Measurements from ENCODE around the gene SORCS2.

The SORCS2 gene

GRCh38 chr4:7663075-7663541 lies 470.8 kb downstream of the SORCS2 start:
- Histone ChIP-seq H3K36me3 (ENCODE audit: control insufficient read depth in 1 of 2, insufficient read depth in 2 of 2, low read length in 2 of 2) (no peaks in the 10 kb centered on the region), H2BK5ac (ENCODE audit: low read depth, low read length, poor library complexity) (no peak overlapping the region), H3K23ac (ENCODE audit: low read length) (no peak overlapping the region), H2BK120ac (ENCODE audit: insufficient read depth, low read length, poor library complexity) (no peak overlapping the region), H3K4me3 (ENCODE audit: low read depth, low read length) (no peak overlapping the region), H3K9ac (ENCODE audit: low read length) (no peak overlapping the region), H3K79me1 (ENCODE audit: low read length) (no peaks in the 10 kb centered on the region), H3K4ac (ENCODE audit: low read depth, low read length) (no peak overlapping the region), H3K79me2 (ENCODE audit: control insufficient read depth, insufficient read depth, low read length, poor library complexity) (no peaks in the 10 kb centered on the region), H3K4me1 (ENCODE audit: control insufficient read depth in 1 of 2, insufficient read depth in 2 of 2, low read length in 2 of 2) (no peaks in the 10 kb centered on the region), H2AFZ (ENCODE audit: insufficient read depth, low read length, poor library complexity) (no peak overlapping the region), H3K27ac (ENCODE audit: low read depth, low read length) (no peak overlapping the region), H3K14ac (ENCODE audit: low read length) (no peak overlapping the region), H2AK5ac (ENCODE audit: low read length) (no peak overlapping the region), H3K27me3 (ENCODE audit: insufficient read depth, low read length) (no peaks in the 10 kb centered on the region), H2BK12ac (ENCODE audit: low read length) (no peak overlapping the region), H4K91ac (ENCODE audit: low read depth, low read length) (no peak overlapping the region), H3K18ac (ENCODE audit: low read length) (no peak overlapping the region), H4K12ac (ENCODE audit: low read depth, low read length) (no peak overlapping the region), H3K9me3 (ENCODE audit: insufficient read depth, low read depth, low read length) (peaks cover 3% of the 10 kb centered on the region), H3K4me2 (ENCODE audit: low read length) (no peak overlapping the region), H4K8ac (ENCODE audit: low read depth, low read length) (no peak overlapping the region)
- WGBS (ENCODE audit: extremely low coverage, insufficient coverage, insufficient read length), result no CpG with 5 or more reads among the region's 2 CpGs
- no peak for DNase-seq

- WGBS (ENCODE audit: extremely low coverage, insufficient coverage, insufficient read length), result no CpG with 5 or more reads among the region's 20 CpGs
- Histone ChIP-seq H3K18ac (ENCODE audit: low read length) (no peak overlapping the region), H2AK5ac (ENCODE audit: low read length) (no peak overlapping the region), H4K91ac (ENCODE audit: low read depth, low read length) (no peak overlapping the region), H3K79me2 (ENCODE audit: control insufficient read depth, insufficient read depth, low read length, poor library complexity) (no peaks in the 10 kb centered on the region), H3K9me3 (ENCODE audit: insufficient read depth, low read depth, low read length) (peaks cover 3% of the 10 kb centered on the region), H2BK5ac (ENCODE audit: low read depth, low read length, poor library complexity) (no peak overlapping the region), H3K4ac (ENCODE audit: low read depth, low read length) (no peak overlapping the region), H3K4me3 (ENCODE audit: low read depth, low read length) (no peak overlapping the region), H2BK12ac (ENCODE audit: low read length) (no peak overlapping the region), H2BK120ac (ENCODE audit: insufficient read depth, low read length, poor library complexity) (no peak overlapping the region), H3K4me2 (ENCODE audit: low read length) (no peak overlapping the region), H4K8ac (ENCODE audit: low read depth, low read length) (no peak overlapping the region), H3K79me1 (ENCODE audit: low read length) (no peaks in the 10 kb centered on the region), H3K36me3 (ENCODE audit: control insufficient read depth in 1 of 2, insufficient read depth in 2 of 2, low read length in 2 of 2) (no peaks in the 10 kb centered on the region), H3K14ac (ENCODE audit: low read length) (no peak overlapping the region), H3K4me1 (ENCODE audit: control insufficient read depth in 1 of 2, insufficient read depth in 2 of 2, low read length in 2 of 2) (no peaks in the 10 kb centered on the region), H3K9ac (ENCODE audit: low read length) (no peak overlapping the region), H3K23ac (ENCODE audit: low read length) (no peak overlapping the region), H2AFZ (ENCODE audit: insufficient read depth, low read length, poor library complexity) (no peak overlapping the region), H3K27ac (ENCODE audit: low read depth, low read length) (no peak overlapping the region), H3K27me3 (ENCODE audit: insufficient read depth, low read length) (no peaks in the 10 kb centered on the region), H4K12ac (ENCODE audit: low read depth, low read length) (no peak overlapping the region)
- DNase-seq, result no peak
Observed at GRCh38 chr4:7664106-7664505, 471.8 kb downstream of the SORCS2 start.

GRCh38 chr4:7665321-7665720 lies 473.0 kb downstream of the SORCS2 start:
- Histone ChIP-seq H3K27me3 (ENCODE audit: insufficient read depth, low read length) (no peaks in the 10 kb centered on the region), H2AFZ (ENCODE audit: insufficient read depth, low read length, poor library complexity) (no peak overlapping the region), H3K79me1 (ENCODE audit: low read length) (no peaks in the 10 kb centered on the region), H3K4me1 (ENCODE audit: control insufficient read depth in 1 of 2, insufficient read depth in 2 of 2, low read length in 2 of 2) (no peaks in the 10 kb centered on the region), H3K18ac (ENCODE audit: low read length) (no peak overlapping the region), H2BK5ac (ENCODE audit: low read depth, low read length, poor library complexity) (no peak overlapping the region), H3K36me3 (ENCODE audit: control insufficient read depth in 1 of 2, insufficient read depth in 2 of 2, low read length in 2 of 2) (no peaks in the 10 kb centered on the region), H3K4me3 (ENCODE audit: low read depth, low read length) (no peak overlapping the region), H4K8ac (ENCODE audit: low read depth, low read length) (no peak overlapping the region), H4K91ac (ENCODE audit: low read depth, low read length) (no peak overlapping the region), H2AK5ac (ENCODE audit: low read length) (no peak overlapping the region), H3K4me2 (ENCODE audit: low read length) (no peak overlapping the region), H3K9ac (ENCODE audit: low read length) (no peak overlapping the region), H2BK12ac (ENCODE audit: low read length) (no peak overlapping the region), H3K9me3 (ENCODE audit: insufficient read depth, low read depth, low read length) (peaks cover 3% of the 10 kb centered on the region), H3K27ac (ENCODE audit: low read depth, low read length) (no peak overlapping the region), H3K79me2 (ENCODE audit: control insufficient read depth, insufficient read depth, low read length, poor library complexity) (no peaks in the 10 kb centered on the region), H3K14ac (ENCODE audit: low read length) (no peak overlapping the region), H4K12ac (ENCODE audit: low read depth, low read length) (no peak overlapping the region), H3K23ac (ENCODE audit: low read length) (no peak overlapping the region), H2BK120ac (ENCODE audit: insufficient read depth, low read length, poor library complexity) (no peak overlapping the region), H3K4ac (ENCODE audit: low read depth, low read length) (no peak overlapping the region)
- no peak for DNase-seq
- no CpG with 5 or more reads among the region's 3 CpGs for whole genome bisulfite sequencing (ENCODE audit: extremely low coverage, insufficient coverage, insufficient read length)

- H2AK5ac ChIP-seq (ENCODE audit: low read length), result no peak overlapping the region
- H3K27ac ChIP-seq (ENCODE audit: low read depth, low read length), result no peak overlapping the region
- H4K8ac ChIP-seq (ENCODE audit: low read depth, low read length), result no peak overlapping the region
- no peak overlapping the region for H3K18ac ChIP-seq (ENCODE audit: low read length)
- H3K79me2 ChIP-seq (ENCODE audit: control insufficient read depth, insufficient read depth, low read length, poor library complexity), result no peaks in the 10 kb centered on the region
- no peaks in the 10 kb centered on the region for H3K27me3 ChIP-seq (ENCODE audit: insufficient read depth, low read length)
- no peaks in the 10 kb centered on the region for H3K4me1 ChIP-seq (ENCODE audit: control insufficient read depth in 1 of 2, insufficient read depth in 2 of 2, low read length in 2 of 2)
- no peaks in the 10 kb centered on the region for H3K36me3 ChIP-seq (ENCODE audit: control insufficient read depth in 1 of 2, insufficient read depth in 2 of 2, low read length in 2 of 2)
- DNase-seq, result no peak
- H2BK120ac ChIP-seq (ENCODE audit: insufficient read depth, low read length, poor library complexity), result no peak overlapping the region
- H3K4me2 ChIP-seq (ENCODE audit: low read length), result no peak overlapping the region
- no peak overlapping the region for H3K9ac ChIP-seq (ENCODE audit: low read length)
- H2AFZ ChIP-seq (ENCODE audit: insufficient read depth, low read length, poor library complexity), result no peak overlapping the region
- no peak overlapping the region for H3K4ac ChIP-seq (ENCODE audit: low read depth, low read length)
- no peak overlapping the region for H2BK12ac ChIP-seq (ENCODE audit: low read length)
- H3K23ac ChIP-seq (ENCODE audit: low read length), result no peak overlapping the region
- H4K91ac ChIP-seq (ENCODE audit: low read depth, low read length), result no peak overlapping the region
- WGBS (ENCODE audit: extremely low coverage, insufficient coverage, insufficient read length), result no CpG with 5 or more reads among the region's 15 CpGs
- no peaks in the 10 kb centered on the region for H3K79me1 ChIP-seq (ENCODE audit: low read length)
- no peak overlapping the region for H3K14ac ChIP-seq (ENCODE audit: low read length)
- no peak overlapping the region for H2BK5ac ChIP-seq (ENCODE audit: low read depth, low read length, poor library complexity)
- no peak overlapping the region for H3K4me3 ChIP-seq (ENCODE audit: low read depth, low read length)
- peaks cover 5% of the 10 kb centered on the region for H3K9me3 ChIP-seq (ENCODE audit: insufficient read depth, low read depth, low read length)
- no peak overlapping the region for H4K12ac ChIP-seq (ENCODE audit: low read depth, low read length)
Observed at GRCh38 chr4:7666011-7666410, 473.7 kb downstream of the SORCS2 start.

Data from trophoblast cell (in vitro differentiated cells and primary cell).